Gastrocnemius medialis (tissue), 4 donors: ENCODE results near the gene LRMDA.

Experiments used
- CTCF ChIP-seq, 5 experiments: fragments of 450-650 bp in 3 of 5; fragments of 200-600 bp in 2 of 5; sonication (generic) in 2 of 5; IDR thresholded peaks in 4 of 5; conservative IDR thresholded peaks in 1 of 5; 1 replicate in 4 of 5; 2 replicates in 1 of 5; pipeline ENCODE4 v1.5.1; 2016 to 2019; ENCODE audit warnings: antibody characterized with exemption in 5 of 5, mild to moderate bottlenecking in 3 of 5, moderate library complexity in 3 of 5
- POLR2A ChIP-seq, 2 donors: fragments of 450-650 bp; IDR thresholded peaks; one replicate each; pipeline ENCODE4 v1.6.1; 2017; ENCODE audit warnings: antibody characterized with exemption in 2 of 2, mild to moderate bottlenecking in 2 of 2, moderate library complexity in 2 of 2

GRCh38 chr10:76192151-76192550 is 760.7 kb downstream of the LRMDA start:
- TF ChIP-seq CTCF (IDR thresholded peaks at IDR 0.05 in 4 of 5, conservative IDR thresholded peaks at IDR 0.05 in 1 of 5), result no peak
- TF ChIP-seq POLR2A (IDR thresholded peaks at IDR 0.05), result no peak
